GM18526 (cell line): ENCODE results near the gene PRDM7.

Experiments
- POLR2A ChIP-seq: IDR thresholded peaks from 3 replicates; pipeline ENCODE4 v1.6.1; 2011; ENCODE audit not compliant: insufficient read length; ENCODE audit errors: extremely low read depth

The PRDM7 gene

GRCh38 chr16:90048347-90048722, 28.8 kb downstream of the PRDM7 start:
- no peak for TF ChIP-seq POLR2A

- TF ChIP-seq POLR2A = no peak
Observed at GRCh38 chr16:90047714-90048346, 29.3 kb downstream of the PRDM7 start.

GRCh38 chr16:90046971-90047713, 30.0 kb downstream of the PRDM7 start:
- no peak for TF ChIP-seq POLR2A

GRCh38 chr16:90046122-90046970, 30.8 kb downstream of the PRDM7 start:
- no peak for TF ChIP-seq POLR2A

GRCh38 chr16:90044111-90044551, 33.0 kb downstream of the PRDM7 start:
- TF ChIP-seq POLR2A = no peak

- no peak for TF ChIP-seq POLR2A
Observed at GRCh38 chr16:90043526-90043925, 33.6 kb downstream of the PRDM7 start.

- no peak for TF ChIP-seq POLR2A
Observed at GRCh38 chr16:90042946-90043514, 34.1 kb downstream of the PRDM7 start.

GRCh38 chr16:90041896-90042473, 35.1 kb downstream of the PRDM7 start:
- TF ChIP-seq POLR2A = no peak

- no peak for TF ChIP-seq POLR2A
Observed at GRCh38 chr16:90040152-90041023, 36.7 kb downstream of the PRDM7 start.

- no peak for TF ChIP-seq POLR2A
Observed at GRCh38 chr16:90037276-90037675, 39.9 kb downstream of the PRDM7 start.

- no peak for TF ChIP-seq POLR2A
Observed at GRCh38 chr16:90035902-90036301, 41.2 kb downstream of the PRDM7 start.

- TF ChIP-seq POLR2A = no peak
Observed at GRCh38 chr16:90034504-90034903, 42.6 kb downstream of the PRDM7 start.

- no peak for TF ChIP-seq POLR2A
Observed at GRCh38 chr16:90033387-90033786, 43.7 kb downstream of the PRDM7 start.

- no peak for TF ChIP-seq POLR2A
Observed at GRCh38 chr16:90032674-90033331, 44.3 kb downstream of the PRDM7 start.
